GM06990 (cell line): ENCODE results near the gene PTPN7.
"Not testable (repeated sequence)": the region's sequence is repeated elsewhere in the genome, so short reads cannot be mapped to it uniquely, and the experiment has no call there.

Experiments
- DNase-seq: peaks from one replicate; pipeline ENCODE4 v3.0.0-alpha.2; 2011; ENCODE audit not compliant: insufficient read length; ENCODE audit errors: extremely low read depth
- H3K27me3 ChIP-seq: replicated peaks from 2 replicates; pipeline ENCODE4 v1.6.0; 2011; ENCODE audit warnings: low read length; ENCODE audit not compliant: control insufficient read depth, insufficient read depth
- H3K36me3 ChIP-seq: 2 replicates; pipeline ENCODE4 v1.5.1; 2011; ENCODE audit warnings: low read length; ENCODE audit not compliant: control insufficient read depth, insufficient read depth
- H3K4me3 ChIP-seq: replicated peaks from 2 replicates; pipeline ENCODE4 v1.5.1; 2011; ENCODE audit warnings: low read depth, mild to moderate bottlenecking, control low read depth, low read length
- CTCF ChIP-seq: IDR thresholded peaks from 2 replicates; pipeline ENCODE4 v1.5.1; 2011; ENCODE audit warnings: low read length, control low read depth, mild to moderate bottlenecking, inconsistent platforms; ENCODE audit not compliant: insufficient read depth, poor library complexity, severe bottlenecking

The PTPN7 gene

GRCh38 chr1:202117898-202118371 lies 42.5 kb downstream of the PTPN7 start:
- no peak for DNase-seq
- Histone ChIP-seq H3K27me3 (no peaks in the 10 kb centered on the region), H3K4me3 (no peak overlapping the region), H3K36me3 (no peaks in the 10 kb centered on the region)
- no peak for TF ChIP-seq CTCF

DNA sequence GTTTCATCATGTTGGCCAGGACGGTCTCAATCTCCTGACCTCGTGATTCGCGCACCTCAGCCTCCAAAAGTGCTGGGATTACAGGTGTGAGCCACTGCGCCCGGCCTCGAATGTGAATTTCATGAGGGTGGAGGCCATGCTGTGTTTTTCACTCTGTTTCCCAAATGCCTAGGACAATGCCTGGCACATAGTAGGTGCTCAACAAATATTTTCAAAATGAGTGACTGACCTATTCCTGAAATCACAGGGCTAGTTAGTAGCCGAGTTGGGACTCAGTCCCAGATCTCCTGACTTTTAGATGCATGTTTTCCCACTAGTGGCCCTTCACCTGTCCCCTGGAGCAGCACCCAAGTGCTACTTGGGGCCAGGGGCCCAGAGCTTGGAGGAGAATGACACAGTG lies 44.1 kb downstream of the PTPN7 start:
- no peaks in the 10 kb centered on the region for H3K27me3 ChIP-seq
- no peak overlapping the region for H3K4me3 ChIP-seq
- TF ChIP-seq CTCF: no peak
- DNase-seq: no peak
- no peaks in the 10 kb centered on the region for H3K36me3 ChIP-seq

- TF ChIP-seq CTCF: no peak
- no peaks in the 10 kb centered on the region for H3K27me3 ChIP-seq
- no peak overlapping the region for H3K4me3 ChIP-seq
- no peaks in the 10 kb centered on the region for H3K36me3 ChIP-seq
- DNase-seq: no peak
These were observed 46.6 kb downstream of the PTPN7 start for GRCh38 chr1:202113690-202114300.

DNA sequence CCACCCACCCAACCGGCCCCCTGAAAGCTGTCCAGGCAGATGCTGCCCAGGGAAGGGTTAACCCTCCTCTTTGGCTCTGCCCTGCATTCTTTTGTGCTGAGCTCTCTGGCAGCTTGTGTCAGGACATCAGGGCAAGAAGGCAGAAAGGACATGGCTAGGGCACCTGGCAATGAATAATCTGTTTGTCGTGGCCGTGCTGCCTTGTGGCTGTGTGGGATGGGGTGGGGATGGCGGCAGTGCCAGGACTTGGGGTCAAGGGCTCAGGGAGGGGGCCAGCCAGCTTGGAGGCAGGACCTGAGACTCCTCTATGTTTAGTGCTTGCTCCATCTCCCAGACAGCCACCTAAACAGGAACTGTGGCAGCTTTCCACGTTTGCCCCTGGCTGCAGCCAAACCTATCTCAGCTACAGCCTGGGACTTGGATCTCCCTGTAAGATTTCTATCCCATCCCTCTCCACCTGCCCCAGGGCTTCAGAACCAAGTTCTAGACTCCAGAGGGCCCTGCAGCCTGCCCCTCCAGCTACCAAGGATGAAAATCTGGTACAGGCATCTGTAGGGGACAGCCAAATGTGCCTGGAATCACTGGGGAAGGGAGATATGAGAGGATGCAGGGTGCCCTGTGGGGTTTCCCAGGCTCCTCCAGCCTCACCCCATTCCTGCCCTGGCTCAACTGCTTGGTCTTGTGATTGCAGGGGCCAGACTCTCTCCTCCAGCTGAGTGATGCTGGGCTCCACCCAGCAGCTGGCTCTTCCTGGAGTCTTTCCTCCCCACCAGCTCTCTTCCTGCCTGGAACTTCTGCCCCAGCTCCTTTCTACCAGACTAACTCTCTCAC lies 47.3 kb downstream of the PTPN7 start:
- DNase-seq: no peak
- Histone ChIP-seq H3K27me3 (no peaks in the 10 kb centered on the region), H3K4me3 (no peak overlapping the region), H3K36me3 (no peaks in the 10 kb centered on the region)
- no peak for TF ChIP-seq CTCF

GRCh38 chr1:202111589-202111988 lies 48.8 kb downstream of the PTPN7 start:
- not testable (repeated sequence) for DNase-seq, H3K36me3 ChIP-seq, H3K27me3 ChIP-seq, H3K4me3 ChIP-seq

- Histone ChIP-seq H3K27me3 (no peaks in the 10 kb centered on the region), H3K36me3 (no peaks in the 10 kb centered on the region), H3K4me3 (no peak overlapping the region)
- TF ChIP-seq CTCF: no peak
- DNase-seq: no peak
These were observed 49.4 kb downstream of the PTPN7 start for GRCh38 chr1:202110977-202111376.
